ENCODE measurements around the gene CHRNB2.
A peak's percentile ranks its signal among the peaks of the same experiment; 100 is the strongest.

The CHRNB2 gene

DNA sequence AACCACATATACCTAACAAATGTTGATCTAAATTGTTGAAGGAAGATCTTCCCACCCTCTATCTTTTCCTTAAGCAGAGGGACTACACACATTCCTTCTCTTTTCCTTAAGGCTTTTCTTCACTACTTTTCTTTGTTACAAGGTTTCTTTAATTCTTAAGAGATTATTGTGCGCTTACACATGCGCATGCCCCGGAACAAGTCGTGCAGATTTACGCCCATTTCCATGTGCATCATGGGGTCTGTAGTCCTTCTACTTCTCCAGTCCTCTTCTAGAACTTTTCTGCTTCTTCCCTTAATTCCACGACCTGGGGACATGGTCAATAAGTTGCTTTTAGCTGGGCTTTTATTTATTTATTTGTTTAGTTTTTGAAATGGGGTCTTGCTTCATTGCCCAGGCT is 1.7 kb upstream of the CHRNB2 start:
- Histone ChIP-seq H3K4me2 (ENCODE audit: low read length) (no peak overlapping the region), H3K9me3 (ENCODE audit: control insufficient read depth, low read length) (no peaks in the 10 kb centered on the region), H3K36me3 (ENCODE audit: control insufficient read depth, insufficient read depth, low read length) (no peaks in the 10 kb centered on the region), H3K4me1 (no peaks in the 10 kb centered on the region), H2AFZ (no peak overlapping the region), H3K27ac (no peak overlapping the region), H3K27me3 (ENCODE audit: control insufficient read depth, insufficient read depth, low read length) (no peaks in the 10 kb centered on the region), H3K9ac (no peak overlapping the region), H3K4me3 (ENCODE audit: low read depth, low read length) (no peak overlapping the region), H3K79me2 (no peaks in the 10 kb centered on the region)
- TF ChIP-seq, protein P1, sequence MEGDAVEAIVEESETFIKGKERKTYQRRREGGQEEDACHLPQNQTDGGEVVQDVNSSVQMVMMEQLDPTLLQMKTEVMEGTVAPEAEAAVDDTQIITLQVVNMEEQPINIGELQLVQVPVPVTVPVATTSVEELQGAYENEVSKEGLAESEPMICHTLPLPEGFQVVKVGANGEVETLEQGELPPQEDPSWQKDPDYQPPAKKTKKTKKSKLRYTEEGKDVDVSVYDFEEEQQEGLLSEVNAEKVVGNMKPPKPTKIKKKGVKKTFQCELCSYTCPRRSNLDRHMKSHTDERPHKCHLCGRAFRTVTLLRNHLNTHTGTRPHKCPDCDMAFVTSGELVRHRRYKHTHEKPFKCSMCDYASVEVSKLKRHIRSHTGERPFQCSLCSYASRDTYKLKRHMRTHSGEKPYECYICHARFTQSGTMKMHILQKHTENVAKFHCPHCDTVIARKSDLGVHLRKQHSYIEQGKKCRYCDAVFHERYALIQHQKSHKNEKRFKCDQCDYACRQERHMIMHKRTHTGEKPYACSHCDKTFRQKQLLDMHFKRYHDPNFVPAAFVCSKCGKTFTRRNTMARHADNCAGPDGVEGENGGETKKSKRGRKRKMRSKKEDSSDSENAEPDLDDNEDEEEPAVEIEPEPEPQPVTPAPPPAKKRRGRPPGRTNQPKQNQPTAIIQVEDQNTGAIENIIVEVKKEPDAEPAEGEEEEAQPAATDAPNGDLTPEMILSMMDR (IDR thresholded peaks at IDR 0.05), result no peak

GRCh38 chr1:154568157-154568815 is 708 bp downstream of the CHRNB2 start:
- H3K27me3 ChIP-seq (ENCODE audit: control insufficient read depth, insufficient read depth, low read length), result no peaks in the 10 kb centered on the region
- H3K4me2 ChIP-seq (ENCODE audit: low read length), result no peak overlapping the region
- H3K27ac ChIP-seq, result peak overlapping the region; percentile 34
- peak overlapping the region; percentile 6 for H3K9ac ChIP-seq
- no peaks in the 10 kb centered on the region for H3K4me1 ChIP-seq
- H2AFZ ChIP-seq, result peak overlapping the region; percentile 42
- no peak overlapping the region for H3K4me3 ChIP-seq (ENCODE audit: low read depth, low read length)
- TF ChIP-seq, protein P1 (IDR thresholded peaks at IDR 0.05), result no peak
- no peaks in the 10 kb centered on the region for H3K9me3 ChIP-seq (ENCODE audit: control insufficient read depth, low read length)
- H3K79me2 ChIP-seq, result no peaks in the 10 kb centered on the region
- H3K36me3 ChIP-seq (ENCODE audit: control insufficient read depth, insufficient read depth, low read length), result no peaks in the 10 kb centered on the region

- no peaks in the 10 kb centered on the region for H3K79me2 ChIP-seq
- H3K36me3 ChIP-seq (ENCODE audit: control insufficient read depth, insufficient read depth, low read length), result no peaks in the 10 kb centered on the region
- no peaks in the 10 kb centered on the region for H3K27me3 ChIP-seq (ENCODE audit: control insufficient read depth, insufficient read depth, low read length)
- H3K4me2 ChIP-seq (ENCODE audit: low read length), result no peak overlapping the region
- H3K4me1 ChIP-seq, result peaks cover 9% of the 10 kb centered on the region
- H3K9me3 ChIP-seq (ENCODE audit: control insufficient read depth, low read length), result no peaks in the 10 kb centered on the region
- TF ChIP-seq, protein P1 (IDR thresholded peaks at IDR 0.05), result no peak
- H2AFZ ChIP-seq, result no peak overlapping the region
- no peak overlapping the region for H3K4me3 ChIP-seq (ENCODE audit: low read depth, low read length)
- no peak overlapping the region for H3K27ac ChIP-seq
- no peak overlapping the region for H3K9ac ChIP-seq
These were observed 3.8 kb downstream of the CHRNB2 start for GRCh38 chr1:154571244-154571963.

- TF ChIP-seq, protein P1 (IDR thresholded peaks at IDR 0.05), result no peak
- no peak overlapping the region for H2AFZ ChIP-seq
- peaks cover 9% of the 10 kb centered on the region for H3K4me1 ChIP-seq
- no peaks in the 10 kb centered on the region for H3K27me3 ChIP-seq (ENCODE audit: control insufficient read depth, insufficient read depth, low read length)
- H3K4me2 ChIP-seq (ENCODE audit: low read length), result no peak overlapping the region
- H3K36me3 ChIP-seq (ENCODE audit: control insufficient read depth, insufficient read depth, low read length), result no peaks in the 10 kb centered on the region
- H3K79me2 ChIP-seq, result no peaks in the 10 kb centered on the region
- H3K27ac ChIP-seq, result no peak overlapping the region
- no peaks in the 10 kb centered on the region for H3K9me3 ChIP-seq (ENCODE audit: control insufficient read depth, low read length)
- no peak overlapping the region for H3K4me3 ChIP-seq (ENCODE audit: low read depth, low read length)
- no peak overlapping the region for H3K9ac ChIP-seq
These were observed 4.3 kb downstream of the CHRNB2 start for GRCh38 chr1:154571964-154572288.

All from parathyroid adenoma (tissue), 2 donors.